Measurements from ENCODE around the gene SLC38A6.
A peak's percentile ranks its signal among the peaks of the same experiment; 100 is the strongest.

The SLC38A6 gene

DNA sequence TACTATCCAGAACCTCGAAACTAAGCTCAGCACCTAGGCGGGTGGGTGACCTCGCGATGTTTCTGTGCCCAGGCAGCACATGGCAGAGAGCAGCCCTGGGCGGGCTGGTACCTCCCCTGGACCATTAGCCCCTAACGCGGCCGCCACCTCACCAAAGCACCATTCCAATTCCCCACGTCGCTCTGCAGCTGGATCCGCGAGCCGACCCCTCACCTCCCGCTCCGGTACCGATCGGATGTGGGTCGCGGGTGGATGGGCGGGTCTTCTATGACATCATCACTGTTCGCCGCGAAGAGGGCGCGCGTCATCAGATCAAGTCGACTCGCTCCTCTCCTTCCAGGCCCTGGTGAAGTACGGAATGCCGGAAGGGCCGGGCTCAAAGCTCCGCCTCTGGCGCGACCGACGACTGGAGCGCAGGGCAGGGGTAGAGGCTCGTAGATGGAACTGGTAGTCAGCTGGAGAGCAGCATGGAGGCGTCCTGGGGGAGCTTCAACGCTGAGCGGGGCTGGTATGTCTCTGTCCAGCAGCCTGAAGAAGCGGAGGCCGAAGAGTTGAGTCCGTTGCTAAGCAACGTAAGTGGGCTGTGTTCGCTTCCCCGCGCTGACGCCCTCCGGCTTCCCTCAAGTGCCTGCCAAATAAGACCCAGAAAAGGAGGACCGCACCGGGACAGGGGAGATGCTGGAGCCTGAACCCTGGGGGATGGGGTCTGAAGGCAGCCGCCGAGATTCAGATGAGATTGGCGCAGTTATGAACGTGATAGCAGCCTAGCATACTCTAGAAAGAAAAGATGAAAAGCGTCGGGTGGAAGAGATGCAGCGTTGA lies at the start of gene SLC38A6, which contains the start of gene TRMT5:
TSS of gene SLC38A6 (plus strand) at position 435 of the 822 bp plus-strand sequence. CDS start at position 468, 33 bp downstream.
TSS of gene TRMT5 (minus strand) at position 269 of the 822 bp plus-strand sequence. CDS start at position 163, 106 bp downstream.
- peak; percentile 55 for DNase-seq

DNA sequence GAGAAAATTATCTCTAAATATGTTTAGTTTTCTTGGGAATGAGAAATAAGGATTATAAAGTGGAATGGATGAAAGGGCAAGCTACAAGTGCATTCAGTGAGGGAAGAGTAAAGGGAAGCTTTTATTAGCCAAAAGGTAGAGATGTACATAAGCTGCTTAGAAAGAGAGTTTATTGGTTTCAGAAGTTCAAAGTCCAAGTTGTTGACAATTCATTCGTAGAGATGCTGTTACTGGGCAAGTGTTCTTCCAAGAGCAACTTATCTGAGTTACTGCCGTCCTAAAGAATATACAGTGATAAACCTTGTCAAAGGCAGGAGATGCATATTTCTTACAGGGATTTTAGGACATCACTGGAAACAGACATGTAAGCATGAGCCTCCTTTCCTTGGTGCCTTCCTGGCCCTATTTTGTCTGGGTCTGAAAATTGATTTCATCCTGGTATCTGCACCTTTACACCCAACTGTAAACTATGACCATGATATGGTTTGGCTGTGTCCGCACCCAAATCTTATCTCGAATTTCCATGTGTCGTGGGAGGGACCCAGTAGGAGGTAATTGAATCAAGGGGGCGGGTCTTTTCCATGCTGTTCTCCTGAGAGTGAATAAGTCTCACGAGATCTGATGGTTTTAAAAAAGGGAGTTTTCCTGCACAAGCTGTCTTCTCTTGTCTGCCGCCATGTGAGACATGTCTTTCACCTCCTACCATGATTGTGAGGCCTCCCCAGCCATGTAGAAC lies 47.0 kb upstream of the SLC38A6 start:
- DNase-seq: no peak

DNA sequence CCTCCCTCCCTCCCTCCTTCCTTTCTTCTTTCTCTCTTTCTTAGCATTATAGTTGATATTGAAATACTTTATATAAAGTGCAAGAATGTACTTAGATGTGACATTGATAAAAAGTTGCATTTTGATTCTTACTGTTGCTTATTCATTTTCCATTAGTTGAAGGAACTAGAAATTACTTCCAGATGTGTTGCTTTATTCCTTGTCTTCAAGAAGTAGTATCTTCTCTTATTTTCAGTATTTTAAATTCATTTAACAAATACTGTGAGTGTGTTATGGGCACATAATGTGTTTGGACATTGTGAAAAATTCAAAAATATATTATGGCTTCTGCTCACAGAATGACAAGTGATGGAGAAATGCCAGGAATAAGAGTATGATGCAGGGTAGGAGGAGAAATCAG lies 45.7 kb upstream of the SLC38A6 start:
- DNase-seq: no peak

DNA sequence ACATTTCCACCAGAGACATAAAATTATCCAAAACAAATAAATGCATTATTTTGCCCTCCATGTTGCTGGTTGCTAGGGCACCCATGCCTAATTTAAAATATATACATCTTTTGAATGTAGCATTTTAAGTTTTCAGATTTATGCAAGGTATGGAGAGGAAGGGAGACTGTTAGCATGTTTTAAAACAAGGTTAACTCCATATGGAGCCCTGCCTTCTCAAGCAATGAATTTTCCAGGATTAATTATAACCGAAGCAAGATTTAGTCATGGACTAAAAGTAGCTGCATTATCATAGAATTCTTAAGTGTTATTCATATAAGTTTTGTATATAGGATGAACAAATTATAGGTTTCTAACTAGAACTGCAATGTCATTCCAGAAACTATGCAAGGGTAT lies 37.4 kb upstream of the SLC38A6 start:
- no peak for DNase-seq

DNA sequence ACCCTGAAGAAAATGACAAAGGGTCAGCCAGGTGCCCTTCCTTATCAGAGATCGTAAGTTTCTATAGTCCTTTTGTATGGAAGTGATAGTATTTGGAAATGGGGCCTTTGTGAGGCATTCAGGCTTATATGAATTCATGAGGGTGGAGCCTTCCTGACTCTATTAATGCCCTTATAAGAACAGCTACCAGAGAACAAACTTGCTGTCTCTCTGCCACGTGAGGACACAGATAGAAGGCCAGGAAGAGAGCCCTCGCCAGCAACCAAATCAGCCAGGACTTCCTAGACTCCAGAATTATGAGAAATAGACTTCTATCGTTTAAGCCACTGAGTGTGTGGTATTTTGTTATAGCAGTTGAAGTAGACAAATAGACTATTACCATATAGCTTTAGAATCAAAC lies 36.8 kb upstream of the SLC38A6 start:
- no peak for DNase-seq

DNA sequence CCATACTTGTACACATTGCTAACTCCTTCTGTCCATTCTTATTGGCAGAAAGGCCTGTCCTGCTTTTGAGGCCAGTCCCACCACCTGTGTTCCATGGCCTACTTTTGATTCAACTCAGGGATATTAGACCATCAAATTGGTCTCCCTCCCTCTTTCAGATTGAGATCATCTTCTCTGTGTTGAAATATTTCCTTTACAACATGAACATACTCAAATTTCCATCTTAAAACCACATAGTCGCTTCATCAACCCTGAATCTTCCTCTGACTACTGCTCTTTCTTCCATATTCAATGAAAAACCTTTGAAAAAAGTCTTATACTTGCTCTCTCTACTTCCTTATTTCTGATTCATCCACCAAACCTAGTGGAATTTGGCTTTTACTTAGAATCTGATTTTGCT lies 35.1 kb upstream of the SLC38A6 start:
- no peak for DNase-seq

DNA sequence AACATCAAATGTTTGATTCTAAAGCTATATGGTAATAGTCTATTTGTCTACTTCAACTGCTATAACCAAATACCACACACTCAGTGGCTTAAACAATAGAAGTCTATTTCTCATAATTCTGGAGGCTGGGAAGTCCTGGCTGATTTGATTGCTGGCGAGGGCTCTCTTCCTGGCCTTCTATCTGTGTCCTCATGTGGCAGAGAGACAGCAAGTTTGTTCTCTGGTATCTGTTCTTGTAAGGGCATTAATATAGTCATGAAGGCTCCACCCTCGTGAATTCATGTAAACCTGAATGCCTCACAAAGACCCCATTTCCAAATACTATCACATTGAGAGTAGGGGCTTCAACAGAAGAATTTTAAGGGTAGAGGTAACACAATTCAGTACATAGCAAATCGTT lies 34.3 kb upstream of the SLC38A6 start:
- DNase-seq: no peak

DNA sequence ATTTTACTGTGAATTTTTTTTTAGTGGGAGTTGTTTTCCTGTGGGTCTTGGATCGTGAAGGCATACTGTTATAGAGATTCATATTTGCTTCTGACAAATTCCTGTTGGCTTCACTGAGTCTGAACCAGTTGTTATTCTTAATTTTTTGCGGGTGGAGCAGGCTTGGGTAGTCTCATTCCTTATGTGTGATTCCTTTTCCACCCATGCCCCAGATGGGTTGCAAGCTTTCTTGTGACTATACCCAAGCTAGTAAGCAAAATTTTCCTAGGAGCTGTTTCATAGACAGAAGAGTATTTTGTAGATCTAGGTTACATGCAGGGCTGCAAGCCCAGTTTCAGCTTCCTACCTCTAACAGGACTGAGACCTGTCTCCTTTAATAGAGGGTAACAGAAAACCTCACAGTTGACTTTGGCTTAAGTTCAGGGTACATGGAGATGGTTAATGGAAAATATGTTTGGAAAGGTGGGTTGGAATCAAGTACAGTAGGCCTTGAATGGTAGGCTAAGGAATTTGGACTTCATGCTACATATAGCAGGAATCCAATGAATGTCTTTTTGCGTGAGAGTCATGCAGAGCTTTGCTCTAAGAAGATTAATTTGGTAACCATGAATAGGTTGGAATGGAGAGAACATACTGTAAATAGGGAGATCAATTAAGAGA lies 29.1 kb upstream of the SLC38A6 start:
- DNase-seq: no peak

DNA sequence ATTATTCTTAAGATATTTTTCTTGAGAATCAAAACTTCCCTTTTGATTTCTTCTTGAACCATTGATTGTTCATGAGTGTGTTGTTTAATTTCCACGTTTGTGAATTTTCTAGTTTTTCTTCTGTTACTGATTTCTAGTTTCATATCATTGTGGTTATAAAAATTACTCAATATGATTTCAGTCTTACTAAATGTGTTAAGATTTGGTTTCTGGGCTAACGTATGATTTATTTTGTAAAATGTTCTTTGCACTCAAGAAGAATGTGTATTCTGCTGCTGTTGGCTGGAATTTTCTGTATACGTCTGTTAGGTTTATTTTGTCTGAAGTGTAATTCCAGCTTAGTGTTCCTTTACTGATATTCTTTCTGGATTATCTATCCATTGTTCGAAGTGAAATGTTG lies 24.8 kb upstream of the SLC38A6 start:
- no peak for DNase-seq

DNA sequence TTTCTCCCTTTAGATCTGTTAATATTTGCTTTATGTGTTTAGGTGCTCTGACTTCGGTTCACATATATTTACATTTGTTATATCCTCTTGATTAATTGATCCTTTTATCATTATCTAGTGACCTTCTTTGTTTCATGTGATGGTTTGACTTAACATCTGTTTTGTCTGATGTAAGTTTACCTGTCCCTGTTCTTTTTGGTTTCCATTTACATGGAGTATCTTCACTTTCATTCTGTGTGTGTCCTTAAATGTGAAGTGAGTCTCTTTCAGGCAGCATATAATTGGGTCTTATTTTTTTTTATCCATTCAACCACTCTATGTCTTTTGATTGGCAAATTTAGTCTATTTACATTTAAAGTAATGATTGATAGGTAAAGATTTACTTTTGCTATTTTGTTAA lies 24.4 kb upstream of the SLC38A6 start:
- no peak for DNase-seq

DNA sequence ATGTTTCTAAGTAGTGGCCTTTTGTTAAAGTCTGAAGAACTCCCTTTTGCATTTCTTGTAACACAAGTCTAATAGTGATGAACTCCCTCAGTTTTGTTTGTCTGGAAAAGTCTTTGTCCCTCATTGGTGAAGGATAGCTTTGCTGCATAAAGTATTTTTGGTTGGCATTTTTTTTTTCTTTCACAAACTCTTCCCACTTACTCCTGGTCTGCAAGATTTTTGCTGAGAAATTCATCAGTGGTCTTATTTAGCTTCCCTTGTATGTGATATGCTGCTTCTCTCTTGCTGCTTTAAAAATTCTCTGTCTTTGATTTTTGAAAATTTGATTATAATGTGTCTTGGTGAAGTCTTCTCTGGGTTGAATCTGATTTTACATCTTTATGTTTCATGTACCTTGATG lies 22.9 kb upstream of the SLC38A6 start:
- DNase-seq: no peak

DNA sequence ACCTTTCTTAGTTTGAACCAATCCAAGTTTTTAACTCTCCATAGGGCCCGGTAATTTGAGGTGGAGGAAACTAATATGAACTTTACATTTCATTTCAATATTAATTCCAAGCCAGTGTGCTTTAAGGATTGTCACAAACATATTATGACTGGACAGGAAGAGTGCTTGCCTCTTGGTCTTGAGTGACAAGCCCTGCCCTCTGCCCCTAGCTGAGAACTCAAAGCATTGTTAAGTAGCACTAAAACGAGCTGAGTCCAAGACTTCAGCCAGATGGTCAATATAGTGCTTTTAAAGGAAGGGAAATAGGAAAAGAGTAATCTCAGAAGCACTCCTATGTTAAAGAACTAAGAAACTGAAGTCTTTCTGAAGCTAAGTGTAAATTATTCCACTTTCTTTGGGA lies 17.3 kb upstream of the SLC38A6 start:
- no peak for DNase-seq

DNA sequence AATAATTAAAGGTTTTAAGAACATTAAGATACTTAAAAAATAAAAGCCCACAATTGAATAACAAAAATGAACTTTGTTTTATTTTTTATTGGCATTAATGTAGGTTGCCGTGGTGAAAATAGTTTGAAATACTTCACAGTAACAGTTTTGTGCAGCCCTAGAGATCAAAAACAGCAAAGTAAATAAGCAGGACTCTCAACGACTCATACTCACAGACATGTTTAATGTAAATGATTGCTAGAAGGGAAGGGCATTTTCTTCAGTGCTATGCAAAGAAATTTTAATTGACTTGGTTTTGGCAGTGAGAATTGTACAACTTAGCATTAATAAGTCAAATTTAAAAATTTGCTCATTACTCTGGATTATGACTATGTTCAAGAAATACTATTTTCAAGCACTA lies 16.1 kb upstream of the SLC38A6 start:
- no peak for DNase-seq

DNA sequence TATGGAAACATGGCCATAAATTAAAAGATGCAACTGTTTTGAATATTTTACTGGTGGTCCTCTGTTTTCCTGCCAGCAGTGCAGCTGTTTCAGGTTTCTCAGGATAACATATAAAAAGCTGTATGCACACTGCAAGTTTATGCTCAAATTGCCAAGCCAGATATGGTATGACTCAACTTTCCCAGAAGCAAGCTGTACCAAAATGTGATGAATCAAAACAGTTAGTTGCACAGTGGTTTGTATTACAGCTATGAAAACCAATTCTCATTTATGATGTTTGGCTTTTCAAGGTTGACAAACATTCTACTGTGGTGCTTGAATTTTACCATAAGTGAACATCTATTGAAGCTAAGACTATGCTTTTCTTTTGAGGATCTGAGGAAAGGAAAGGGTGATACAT lies 15.6 kb upstream of the SLC38A6 start:
- no peak for DNase-seq

DNA sequence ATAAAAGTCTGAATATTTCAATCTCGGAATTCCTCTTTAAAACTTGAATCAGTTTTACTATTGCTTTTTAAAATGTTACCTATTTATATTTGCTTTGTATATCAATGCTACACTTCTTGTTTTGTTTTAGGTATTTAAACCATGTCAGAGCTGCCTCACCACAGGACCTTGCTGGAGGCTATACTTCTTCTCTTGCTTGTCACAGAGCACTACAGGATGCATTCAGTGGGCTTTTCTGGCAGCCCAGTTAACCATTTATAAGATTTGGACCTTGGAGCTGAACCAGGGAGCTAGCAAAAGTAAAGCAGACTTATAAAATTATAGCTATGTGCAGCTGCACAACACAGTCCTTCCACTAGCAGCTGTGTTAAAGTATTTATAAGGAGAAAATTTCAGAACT lies 12.9 kb upstream of the SLC38A6 start:
- DNase-seq: no peak

DNA sequence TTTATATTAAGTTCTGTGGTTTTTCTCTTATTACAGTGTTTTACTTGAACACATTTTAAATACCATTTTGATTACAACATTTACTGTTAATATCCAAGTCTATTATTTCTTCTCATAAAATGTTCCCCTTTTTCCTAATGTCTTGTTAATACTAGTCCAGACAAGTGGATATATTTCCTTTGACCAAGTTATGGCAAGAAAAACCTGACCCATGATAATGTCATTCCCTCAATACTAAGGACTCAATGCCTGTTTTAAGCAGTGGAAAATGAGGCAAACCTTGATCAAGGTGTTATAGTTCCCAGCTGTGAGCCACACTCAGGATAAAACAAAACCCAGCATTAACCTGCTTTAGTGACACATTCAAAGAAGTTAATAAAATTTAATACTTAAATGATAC lies 12.4 kb upstream of the SLC38A6 start:
- DNase-seq: no peak

DNA sequence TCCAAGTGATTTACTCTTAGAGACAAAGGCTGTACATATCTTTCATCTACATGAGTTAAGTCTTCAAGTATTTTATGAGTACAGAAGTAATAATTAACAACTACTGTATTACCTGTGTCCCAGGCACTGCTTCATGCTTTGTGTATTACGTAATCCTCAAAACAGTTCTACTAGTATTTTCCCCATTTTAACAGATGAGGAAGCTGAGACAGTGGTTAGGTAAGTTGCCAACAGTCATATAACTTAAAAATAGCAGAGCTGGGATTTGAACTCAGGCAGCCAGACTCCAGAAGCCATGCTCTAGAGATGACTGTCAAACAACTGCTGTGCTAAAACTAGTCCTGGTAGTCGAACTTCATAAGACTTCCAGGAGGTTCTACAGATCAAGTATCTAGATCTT lies 10.9 kb upstream of the SLC38A6 start:
- DNase-seq: no peak

DNA sequence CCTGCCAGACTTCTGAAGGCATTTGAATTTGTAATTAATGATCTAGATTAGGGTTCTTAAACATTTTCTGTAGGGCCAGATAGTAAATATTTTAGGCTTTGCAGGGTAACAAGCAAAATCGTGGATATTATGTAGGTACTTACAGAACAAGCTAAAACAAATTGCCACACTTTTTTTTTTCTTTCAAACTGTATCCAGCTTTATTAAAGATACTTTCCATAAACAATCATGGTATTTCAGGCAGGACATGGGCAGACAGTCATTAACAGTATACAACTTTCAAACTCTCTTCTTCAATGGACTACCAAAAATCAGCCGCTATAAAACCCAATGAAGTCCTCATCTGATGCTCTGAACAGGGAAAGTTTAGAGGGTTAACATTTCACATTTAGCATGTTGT lies 9.8 kb upstream of the SLC38A6 start:
- DNase-seq: no peak

DNA sequence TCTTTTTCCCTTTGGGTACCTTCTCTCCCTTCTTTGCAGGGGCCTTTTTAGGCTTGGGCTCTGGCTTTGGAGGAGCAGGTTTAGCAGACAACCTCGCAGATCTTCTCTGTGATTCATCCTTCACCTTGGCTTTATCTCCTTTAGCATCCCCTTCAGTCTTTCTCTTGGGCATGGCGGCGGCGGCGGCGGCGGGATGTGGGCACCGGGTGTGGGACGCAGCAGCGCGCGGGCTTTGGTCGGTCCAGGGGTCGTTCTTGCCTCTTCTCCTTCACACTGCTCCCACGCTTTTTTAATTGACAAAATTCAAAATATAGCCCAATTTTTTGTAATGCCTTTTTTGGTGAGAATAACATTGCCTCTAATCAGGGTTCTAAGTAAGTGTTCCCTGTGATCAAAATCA lies 8.8 kb upstream of the SLC38A6 start:
- DNase-seq: no peak

DNA sequence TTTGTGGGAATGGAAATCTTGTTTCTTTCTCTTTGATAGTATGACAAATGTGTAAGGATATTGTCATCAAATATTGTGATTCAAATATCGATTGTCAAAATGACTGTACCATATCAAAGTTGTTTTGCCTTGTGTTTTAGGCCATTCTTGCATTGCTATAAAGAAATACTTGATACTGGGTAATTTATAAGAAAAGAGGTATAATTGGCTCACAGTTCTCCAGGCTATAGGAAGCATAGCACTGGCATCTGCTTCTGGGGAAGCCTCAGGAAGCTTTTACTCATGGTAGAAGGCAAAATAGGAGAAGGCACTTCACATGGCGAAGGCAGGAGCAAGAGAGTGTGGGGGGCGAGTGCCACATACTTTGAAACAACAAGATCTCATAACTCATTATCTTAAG lies 8.0 kb upstream of the SLC38A6 start:
- no peak for DNase-seq

DNA sequence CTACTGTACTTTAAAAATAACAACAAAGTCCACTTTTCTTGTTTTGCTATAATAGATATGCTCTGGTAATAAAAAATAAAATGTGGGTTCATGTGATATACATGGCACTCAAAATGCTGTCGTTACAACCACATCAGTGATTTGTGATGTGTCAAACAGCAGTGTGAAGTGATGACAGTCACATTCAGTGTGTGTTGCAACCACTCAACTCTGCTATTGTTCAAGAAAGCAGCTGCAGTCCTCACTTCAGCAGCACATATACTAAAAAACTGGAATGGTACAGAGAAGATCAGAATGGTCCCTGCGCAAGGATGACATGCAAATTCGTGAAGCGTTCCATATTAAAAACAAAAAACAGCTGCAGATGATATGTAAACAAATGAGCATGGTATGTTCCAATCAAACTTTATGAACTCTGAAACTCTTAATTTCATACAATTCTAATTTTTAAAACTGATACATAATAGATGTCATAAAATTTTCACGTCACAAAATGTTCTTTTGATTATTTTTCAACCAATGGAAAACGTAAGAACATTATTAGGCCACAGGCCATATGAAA lies 6.9 kb upstream of the SLC38A6 start:
- DNase-seq: no peak

DNA sequence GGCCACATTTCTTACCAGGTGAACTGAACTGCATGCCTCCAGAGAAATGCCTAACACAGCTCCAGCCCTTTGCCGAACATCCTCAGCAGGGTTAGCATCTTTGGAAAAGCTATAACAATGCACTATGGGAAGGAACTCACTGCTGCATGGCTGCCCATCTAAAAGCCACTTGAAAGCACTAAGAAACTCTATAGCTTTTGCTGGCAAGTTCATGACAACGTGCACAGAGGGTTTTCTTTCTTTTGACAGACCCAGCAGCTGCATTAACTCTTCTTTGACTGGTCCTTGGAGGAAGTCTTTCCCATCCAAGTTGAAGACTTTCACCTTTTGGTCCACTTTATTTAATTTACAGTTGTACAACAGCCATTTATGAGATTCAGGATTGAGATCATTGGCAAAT lies 5.5 kb upstream of the SLC38A6 start:
- no peak for DNase-seq

DNA sequence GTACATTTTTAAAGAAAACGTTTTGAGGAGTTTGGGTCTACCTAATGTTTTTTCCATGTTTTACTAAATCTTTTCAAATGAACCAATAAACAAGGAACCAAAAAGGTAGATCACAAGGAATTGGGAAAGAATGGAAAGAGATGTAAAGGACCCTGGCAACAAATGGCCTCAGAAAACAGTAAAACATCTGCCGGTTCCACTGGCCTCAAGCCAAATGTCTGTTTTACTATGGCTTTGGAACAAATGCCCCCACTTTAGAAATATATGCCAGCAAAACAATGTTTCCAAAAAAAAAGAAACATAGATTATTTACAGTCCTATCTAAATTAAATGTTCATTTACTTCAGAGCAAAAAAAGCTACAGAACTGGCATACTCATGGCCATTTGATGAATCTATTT lies 3.2 kb upstream of the SLC38A6 start:
- no peak for DNase-seq

Data from cortex of kidney (tissue), 1 donor.